ENCODE results near the gene CDH23. TPM values are rescaled to one million over a fixed set of nuclear protein-coding genes. Genes with fewer than 3 reads are reported as not detected.

Gene CDH23
- total and polyA plus RNA-seq, 9 of the 15 experiments (the other 6 are each of a cell fraction or from before 2014, with no cell fraction given), result 0.18 to 1.2 (median 0.47) TPM

DNA sequence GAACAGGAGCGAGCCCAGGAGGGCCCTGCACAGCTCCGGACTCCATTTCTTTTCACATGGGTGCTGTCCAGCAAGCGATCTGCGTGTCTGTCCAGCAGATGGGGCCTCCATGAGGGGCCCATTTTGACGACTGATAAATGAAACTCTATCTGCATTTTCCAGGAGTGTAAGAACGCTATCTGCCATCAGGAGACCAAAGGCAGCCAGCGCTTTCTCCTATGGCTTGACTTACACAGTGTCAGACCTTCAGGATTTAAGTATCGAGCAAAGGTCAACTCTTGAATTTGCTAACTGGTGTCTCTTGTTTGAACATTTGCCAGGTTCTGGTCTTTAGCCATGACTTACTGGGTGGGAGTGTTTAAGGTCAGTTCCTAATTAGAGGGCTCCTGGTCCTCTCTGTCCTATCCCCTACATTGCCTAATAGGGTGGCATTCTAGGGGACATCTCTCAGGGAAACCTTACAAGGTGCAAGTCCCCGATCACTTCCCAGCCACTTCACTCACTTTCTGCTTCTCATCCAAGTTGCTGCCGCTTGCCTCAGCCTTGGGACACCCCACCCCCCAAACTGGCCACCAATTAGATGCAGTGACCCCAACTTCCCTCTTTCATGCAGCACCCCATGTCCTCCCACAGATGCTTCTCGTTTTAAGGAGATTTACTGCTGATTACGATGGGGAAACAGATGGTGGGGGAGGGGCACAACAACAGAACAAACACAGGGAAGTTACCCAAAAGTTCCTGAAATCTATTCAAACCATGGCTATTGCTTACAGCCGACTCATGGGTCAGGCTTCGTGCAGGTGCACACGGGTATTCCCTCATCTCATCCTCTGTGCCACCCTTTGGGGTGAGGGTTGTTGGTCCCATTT is 356.6 kb downstream of the CDH23 start (continued):
- TF ChIP-seq ETV5 (CRISPR knock-in tag; IDR thresholded peaks at IDR 0.05; ENCODE audit: low read depth), result no peak; the same call in 1 of the 2 replicates
- TF ChIP-seq DNMT1 (IDR thresholded peaks at IDR 0.05), result no peak
- TF ChIP-seq RB1 (IDR thresholded peaks at IDR 0.05; ENCODE audit: low read depth), result 0 out of 2 replicates have a peak, but pooled peaks have one; percentile 21
- TF ChIP-seq ZNF140 (CRISPR knock-in tag; IDR thresholded peaks at IDR 0.05), result no peak
- TF ChIP-seq NFATC3 (IDR thresholded peaks at IDR 0.05), result 0 out of 2 replicates have a peak, but pooled peaks have one; percentile 59
- TF ChIP-seq EP300 (IDR thresholded peaks at IDR 0.05; ENCODE audit: low read length), result peak; percentile 91
- TF ChIP-seq ZNF431 (CRISPR knock-in tag; IDR thresholded peaks at IDR 0.05), result no peak
- peak; percentile 89 for TF ChIP-seq KLF6 (CRISPR knock-in tag; IDR thresholded peaks at IDR 0.05; ENCODE audit: borderline replicate concordance)
- TF ChIP-seq, protein P1, sequence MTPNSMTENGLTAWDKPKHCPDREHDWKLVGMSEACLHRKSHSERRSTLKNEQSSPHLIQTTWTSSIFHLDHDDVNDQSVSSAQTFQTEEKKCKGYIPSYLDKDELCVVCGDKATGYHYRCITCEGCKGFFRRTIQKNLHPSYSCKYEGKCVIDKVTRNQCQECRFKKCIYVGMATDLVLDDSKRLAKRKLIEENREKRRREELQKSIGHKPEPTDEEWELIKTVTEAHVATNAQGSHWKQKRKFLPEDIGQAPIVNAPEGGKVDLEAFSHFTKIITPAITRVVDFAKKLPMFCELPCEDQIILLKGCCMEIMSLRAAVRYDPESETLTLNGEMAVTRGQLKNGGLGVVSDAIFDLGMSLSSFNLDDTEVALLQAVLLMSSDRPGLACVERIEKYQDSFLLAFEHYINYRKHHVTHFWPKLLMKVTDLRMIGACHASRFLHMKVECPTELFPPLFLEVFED (CRISPR knock-in tag; conservative IDR thresholded peaks at IDR 0.05), result peak; percentile 91; the same call in 1 of the 2 replicates
- TF ChIP-seq, protein P2, sequence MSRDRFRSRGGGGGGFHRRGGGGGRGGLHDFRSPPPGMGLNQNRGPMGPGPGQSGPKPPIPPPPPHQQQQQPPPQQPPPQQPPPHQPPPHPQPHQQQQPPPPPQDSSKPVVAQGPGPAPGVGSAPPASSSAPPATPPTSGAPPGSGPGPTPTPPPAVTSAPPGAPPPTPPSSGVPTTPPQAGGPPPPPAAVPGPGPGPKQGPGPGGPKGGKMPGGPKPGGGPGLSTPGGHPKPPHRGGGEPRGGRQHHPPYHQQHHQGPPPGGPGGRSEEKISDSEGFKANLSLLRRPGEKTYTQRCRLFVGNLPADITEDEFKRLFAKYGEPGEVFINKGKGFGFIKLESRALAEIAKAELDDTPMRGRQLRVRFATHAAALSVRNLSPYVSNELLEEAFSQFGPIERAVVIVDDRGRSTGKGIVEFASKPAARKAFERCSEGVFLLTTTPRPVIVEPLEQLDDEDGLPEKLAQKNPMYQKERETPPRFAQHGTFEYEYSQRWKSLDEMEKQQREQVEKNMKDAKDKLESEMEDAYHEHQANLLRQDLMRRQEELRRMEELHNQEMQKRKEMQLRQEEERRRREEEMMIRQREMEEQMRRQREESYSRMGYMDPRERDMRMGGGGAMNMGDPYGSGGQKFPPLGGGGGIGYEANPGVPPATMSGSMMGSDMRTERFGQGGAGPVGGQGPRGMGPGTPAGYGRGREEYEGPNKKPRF (IDR thresholded peaks at IDR 0.05; ENCODE audit: low read depth, low read length), result no peak
- TF ChIP-seq POLR2B (IDR thresholded peaks at IDR 0.05; ENCODE audit: low read depth, partially characterized antibody), result no peak
- peak in 1 of 2 experiments; percentile 79 for TF ChIP-seq MAZ (CRISPR knock-in tag; conservative IDR thresholded peaks at IDR 0.05 in 1 of 2, IDR thresholded peaks at IDR 0.05 in 1 of 2)
- TF ChIP-seq ZNF165 (CRISPR knock-in tag; IDR thresholded peaks at IDR 0.05; ENCODE audit: borderline replicate concordance), result 0 out of 2 replicates have a peak, but pooled peaks have one; percentile 6
- peak; percentile 84 for TF ChIP-seq KLF16 (IDR thresholded peaks at IDR 0.05)
- peak; percentile 18; the same call in 1 of the 2 replicates for TF ChIP-seq HIVEP1 (CRISPR knock-in tag; IDR thresholded peaks at IDR 0.05)
- peak; percentile 52; the same call in 1 of the 2 replicates for TF ChIP-seq MYC (IDR thresholded peaks at IDR 0.05; ENCODE audit: low read depth, low read length)
- TF ChIP-seq MYC (CRISPR knock-in tag; IDR thresholded peaks at IDR 0.05; ENCODE audit: borderline replicate concordance, low read depth), result peak; percentile 24; the same call in 1 of the 2 replicates
- TF ChIP-seq NR1H2 (CRISPR knock-in tag; IDR thresholded peaks at IDR 0.05), result 0 out of 2 replicates have a peak, but pooled peaks have one; percentile 89
- TF ChIP-seq, protein P3, sequence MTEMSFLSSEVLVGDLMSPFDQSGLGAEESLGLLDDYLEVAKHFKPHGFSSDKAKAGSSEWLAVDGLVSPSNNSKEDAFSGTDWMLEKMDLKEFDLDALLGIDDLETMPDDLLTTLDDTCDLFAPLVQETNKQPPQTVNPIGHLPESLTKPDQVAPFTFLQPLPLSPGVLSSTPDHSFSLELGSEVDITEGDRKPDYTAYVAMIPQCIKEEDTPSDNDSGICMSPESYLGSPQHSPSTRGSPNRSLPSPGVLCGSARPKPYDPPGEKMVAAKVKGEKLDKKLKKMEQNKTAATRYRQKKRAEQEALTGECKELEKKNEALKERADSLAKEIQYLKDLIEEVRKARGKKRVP (CRISPR knock-in tag; IDR thresholded peaks at IDR 0.05), result peak; percentile 99
- no peak for TF ChIP-seq FOXA1 (IDR thresholded peaks at IDR 0.05; ENCODE audit: borderline replicate concordance)
- TF ChIP-seq ZNF197 (CRISPR knock-in tag; IDR thresholded peaks at IDR 0.05; ENCODE audit: low read depth), result peak; percentile 97
- TF ChIP-seq, protein P4, sequence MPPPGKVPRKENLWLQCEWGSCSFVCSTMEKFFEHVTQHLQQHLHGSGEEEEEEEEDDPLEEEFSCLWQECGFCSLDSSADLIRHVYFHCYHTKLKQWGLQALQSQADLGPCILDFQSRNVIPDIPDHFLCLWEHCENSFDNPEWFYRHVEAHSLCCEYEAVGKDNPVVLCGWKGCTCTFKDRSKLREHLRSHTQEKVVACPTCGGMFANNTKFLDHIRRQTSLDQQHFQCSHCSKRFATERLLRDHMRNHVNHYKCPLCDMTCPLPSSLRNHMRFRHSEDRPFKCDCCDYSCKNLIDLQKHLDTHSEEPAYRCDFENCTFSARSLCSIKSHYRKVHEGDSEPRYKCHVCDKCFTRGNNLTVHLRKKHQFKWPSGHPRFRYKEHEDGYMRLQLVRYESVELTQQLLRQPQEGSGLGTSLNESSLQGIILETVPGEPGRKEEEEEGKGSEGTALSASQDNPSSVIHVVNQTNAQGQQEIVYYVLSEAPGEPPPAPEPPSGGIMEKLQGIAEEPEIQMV (tag; conservative IDR thresholded peaks at IDR 0.05; ENCODE audit: low read depth), result no peak; the same call in 1 of the 2 replicates
- TF ChIP-seq ZSCAN29 (IDR thresholded peaks at IDR 0.05), result no peak
